ENCODE data around the gene RADIL.

The RADIL gene

DNA sequence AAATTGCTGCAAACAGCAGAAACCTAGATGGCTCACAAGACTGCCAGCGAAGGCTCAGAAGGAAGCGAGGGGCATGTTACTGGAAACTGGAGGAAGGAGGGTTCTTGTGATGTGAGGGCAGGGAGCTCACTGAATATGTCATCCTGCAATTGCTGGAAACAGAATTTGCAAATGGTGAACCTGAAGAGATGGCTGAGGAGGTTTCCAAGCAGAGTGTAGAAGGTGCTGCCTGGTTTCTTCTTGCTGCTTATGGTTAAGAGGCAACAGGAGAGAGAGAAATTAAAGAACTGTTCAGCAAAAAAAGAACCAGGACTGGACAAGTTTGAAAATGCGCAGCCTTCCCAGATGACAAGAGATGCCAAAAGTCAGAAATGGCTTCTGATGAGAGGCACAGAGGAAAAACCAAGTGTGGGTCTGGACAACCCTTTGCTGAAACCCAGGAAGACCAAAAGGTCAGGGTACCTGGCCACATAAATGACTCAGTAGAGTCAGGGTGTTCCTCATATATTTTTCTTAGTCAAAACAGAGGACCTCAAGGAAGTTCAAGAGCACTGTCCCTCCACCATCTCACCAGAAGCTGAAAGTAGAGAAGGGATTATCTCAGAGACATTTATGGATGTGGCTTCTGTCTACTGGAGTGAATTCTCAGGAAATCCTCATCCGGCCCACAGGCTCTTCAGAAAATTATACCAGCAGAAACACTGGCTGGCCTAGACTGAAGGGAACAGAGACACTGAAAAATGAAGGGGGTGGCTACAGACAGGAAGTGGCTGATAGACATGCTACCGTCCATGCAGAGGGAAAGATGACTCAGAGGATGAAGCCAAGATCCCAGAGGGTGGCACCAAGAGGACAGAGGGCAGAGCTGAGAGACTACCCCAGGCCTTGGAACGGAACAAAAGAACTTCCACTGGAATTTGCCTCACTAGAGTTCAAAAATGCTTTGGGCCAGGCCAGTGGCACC, 31.8 kb downstream of the RADIL start:
- peak; percentile 13 to 44 (median 39) for DNase-seq

GRCh38 chr7:4850262-4850795, 33.2 kb downstream of the RADIL start:
- no peak for DNase-seq

DNA sequence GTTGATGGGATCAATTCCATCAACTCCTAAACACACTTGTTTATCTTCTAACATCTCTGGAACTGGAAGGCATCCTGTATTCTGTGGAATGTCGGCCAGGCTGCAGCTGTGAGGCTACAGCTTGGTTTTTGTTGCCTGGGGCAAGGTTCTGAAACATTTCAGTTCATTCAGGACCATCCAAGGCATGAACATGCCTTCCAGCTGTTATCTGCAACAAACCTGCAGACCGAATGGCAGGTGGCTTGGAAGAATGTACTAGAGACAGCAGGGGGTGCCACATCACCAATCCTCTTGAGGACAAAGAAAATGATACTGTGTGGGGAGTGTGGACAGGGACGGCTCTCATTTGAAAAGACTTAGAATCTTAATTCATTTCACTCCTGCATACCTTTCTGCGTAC, 34.1 kb downstream of the RADIL start:
- peak in 2 of 4 experiments; percentile 7 to 21 for DNase-seq

- peak; percentile 8 to 31 (median 16) for DNase-seq
Observed at GRCh38 chr7:4845740-4846142, 37.8 kb downstream of the RADIL start.

DNA sequence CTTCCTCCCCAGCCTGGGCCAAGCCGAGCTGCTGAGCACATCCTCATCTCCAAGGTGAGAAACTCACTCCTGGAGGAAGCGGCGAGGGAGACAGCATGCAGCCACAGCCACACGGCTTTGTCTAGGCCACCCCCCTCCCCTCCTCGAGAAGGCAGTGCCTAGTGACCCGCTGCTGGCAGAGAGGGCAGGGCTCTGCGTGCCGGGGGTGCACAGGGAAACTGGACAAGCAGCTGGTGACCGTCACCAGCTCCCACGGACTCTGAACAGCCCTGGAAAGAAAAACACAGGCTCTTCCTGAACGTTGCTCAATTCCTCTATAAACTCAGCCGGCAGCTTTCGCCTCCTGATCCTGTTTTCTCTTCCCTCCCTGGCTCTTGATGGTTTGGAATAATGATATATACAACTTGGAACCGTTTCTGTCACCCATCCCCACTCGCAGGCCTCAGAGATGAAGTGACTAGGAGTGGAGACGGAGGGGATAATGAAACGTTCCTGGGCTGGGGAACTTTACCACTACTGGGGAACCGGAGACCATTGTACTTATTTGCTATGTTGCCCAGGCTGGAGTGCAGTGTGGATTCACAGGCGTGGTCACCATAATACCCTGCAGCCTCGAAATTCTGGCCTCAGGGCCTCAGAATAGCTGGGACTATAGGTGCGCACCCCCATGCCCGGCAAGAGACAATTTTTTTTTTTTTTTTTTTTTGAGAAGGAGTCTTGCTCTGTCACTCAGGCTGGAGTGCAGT, 41.0 kb downstream of the RADIL start:
- DNase-seq: no peak

DNA sequence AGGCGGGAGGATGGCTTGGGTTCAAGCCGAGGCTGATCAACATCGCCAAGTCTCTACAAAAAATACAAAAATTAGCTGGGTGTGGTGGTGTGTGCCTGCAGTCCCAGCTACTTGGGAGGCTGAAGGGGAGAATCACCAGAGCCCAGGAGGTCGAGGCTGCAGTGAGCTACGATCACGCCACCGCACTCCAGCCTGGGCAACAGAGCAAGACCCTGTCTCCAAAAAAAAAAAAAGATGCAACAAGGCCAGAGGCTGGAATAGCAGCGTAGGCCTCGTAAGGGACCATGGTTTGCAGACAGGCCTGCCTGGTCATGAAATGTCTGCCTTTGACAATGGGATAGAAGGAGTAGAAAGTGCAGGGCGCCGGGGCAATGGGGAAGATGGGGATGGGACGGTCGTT, 41.7 kb downstream of the RADIL start:
- DNase-seq: no peak

- no peak for DNase-seq
Observed at GRCh38 chr7:4841007-4841784, 42.3 kb downstream of the RADIL start.

GRCh38 chr7:4840079-4840501, 43.4 kb downstream of the RADIL start:
- no peak for DNase-seq

DNA sequence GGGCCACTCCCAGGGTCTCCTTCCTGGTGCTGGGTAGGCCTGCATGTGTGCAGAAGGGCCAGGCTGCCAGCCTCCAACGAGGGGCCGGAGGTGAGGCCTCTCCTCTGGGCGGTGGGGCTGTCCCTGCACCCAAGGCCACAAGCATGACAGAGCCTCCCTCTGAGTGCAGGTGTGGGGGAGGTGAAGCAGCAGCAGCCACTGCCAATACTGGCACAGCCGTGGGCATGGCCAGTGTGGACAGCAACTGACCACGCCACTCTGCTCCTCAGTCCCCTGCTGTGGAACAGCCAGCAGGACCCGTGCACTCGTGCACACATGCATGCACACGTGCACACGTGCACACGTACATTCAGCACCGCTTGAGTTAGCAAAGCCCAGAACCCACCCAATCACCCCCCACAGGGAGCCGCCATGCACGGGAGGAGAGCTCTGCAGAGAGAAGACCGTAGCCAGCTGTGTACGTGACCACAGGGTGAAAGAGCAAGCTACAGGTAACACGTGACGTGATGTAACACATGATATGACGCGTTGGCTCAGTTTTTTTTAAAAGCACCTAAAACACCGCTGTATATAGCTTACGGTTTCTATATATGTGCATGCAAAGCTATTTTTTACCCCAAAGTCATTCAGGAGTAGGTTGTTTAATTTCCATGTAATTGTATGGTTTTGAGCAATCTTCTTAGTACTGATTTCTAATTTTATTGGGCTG, 44.7 kb downstream of the RADIL start:
- no peak for DNase-seq

- DNase-seq: no peak
Observed at GRCh38 chr7:4837803-4838625, 45.5 kb downstream of the RADIL start.

- no peak for DNase-seq
Observed at GRCh38 chr7:4837041-4837802, 46.3 kb downstream of the RADIL start.

- DNase-seq: no peak
Observed at GRCh38 chr7:4836206-4836661, 47.3 kb downstream of the RADIL start.

- no peak for DNase-seq
Observed at GRCh38 chr7:4835398-4836205, 47.9 kb downstream of the RADIL start.

DNA sequence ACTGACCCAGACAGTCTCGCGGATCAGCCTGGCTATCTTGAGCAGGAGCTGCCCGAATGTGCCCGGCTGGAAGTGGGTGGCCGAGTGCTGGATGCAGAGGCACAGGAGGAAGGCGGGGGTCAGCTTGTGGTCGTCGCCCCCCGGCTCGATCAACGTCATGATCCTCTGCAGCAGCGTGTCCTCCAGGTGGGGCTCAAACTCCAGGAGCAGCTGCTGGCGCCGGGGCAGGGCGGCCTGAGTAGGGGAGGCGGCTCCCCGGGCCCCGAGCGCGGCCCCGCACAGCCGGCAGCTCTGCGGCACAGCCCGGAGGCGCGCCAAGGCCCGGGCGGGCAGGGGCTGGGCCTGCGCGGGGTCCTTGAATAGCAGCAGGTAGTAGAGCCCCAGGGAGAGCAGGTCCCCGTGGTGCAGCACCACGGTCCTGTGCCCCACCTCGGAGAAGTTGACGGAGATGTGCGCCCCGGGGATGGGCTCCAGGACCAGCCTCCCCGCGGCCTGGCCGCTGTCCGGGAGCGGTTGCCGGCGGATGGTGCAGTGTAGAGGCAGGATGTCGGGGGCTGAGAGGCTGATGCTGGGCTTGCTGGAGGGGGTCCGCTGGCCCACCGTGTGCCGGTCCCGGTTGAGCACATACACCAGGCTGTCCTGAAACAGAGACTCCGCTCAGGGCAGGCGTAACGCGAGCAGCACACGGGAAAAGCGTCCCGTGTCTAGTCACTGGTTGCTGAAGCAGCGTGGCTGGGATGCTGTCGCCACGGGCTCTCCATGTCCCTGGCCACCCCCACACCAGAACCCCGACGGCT, 48.7 kb downstream of the RADIL start:
- DNase-seq: no peak

- no peak for DNase-seq
Observed at GRCh38 chr7:4833691-4834600, 49.6 kb downstream of the RADIL start.

- DNase-seq: no peak
Observed at GRCh38 chr7:4833176-4833575, 50.3 kb downstream of the RADIL start.

DNA sequence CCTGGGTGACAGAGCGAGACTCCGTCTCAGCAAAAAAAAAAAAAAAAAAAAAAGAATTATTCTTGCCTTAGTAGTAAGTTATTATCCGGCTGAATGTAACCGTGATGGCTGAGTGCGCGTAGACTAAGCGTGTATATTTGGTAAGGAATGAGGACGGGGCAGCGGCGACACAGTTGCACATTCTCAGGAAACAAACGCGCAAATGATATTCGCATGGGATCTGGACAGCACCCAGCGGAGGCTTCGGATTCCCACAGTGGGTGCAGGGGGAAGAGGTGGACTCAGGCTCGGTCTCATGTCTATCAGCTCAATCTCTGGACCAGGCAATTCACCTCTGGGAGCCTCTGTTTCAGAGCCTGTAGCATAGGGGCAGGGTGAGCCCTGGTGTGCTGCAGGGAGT, 50.8 kb downstream of the RADIL start:
- no peak for DNase-seq

Data from suppressor macrophage (primary cell).